IMR-90 (cell line): ENCODE data around the gene AFDN. TPM values are rescaled to one million over a fixed set of nuclear protein-coding genes. Genes with fewer than 3 reads are reported as not detected.

ENCODE experiments used
- ATAC-seq: fragments of 200-7000 bp; cut with Tn5 transposase; 2 replicates; pipeline ENCODE4 v1.9.1; 2020; ENCODE audit warnings: low read depth, mild to moderate bottlenecking, moderate library complexity
- BruUV-seq: library from RNA; stranded (reverse); fragments of 400-500 nt; replicated peaks from 2 replicates; lab custom pipeline; 2021; lab: Mats Ljungman, UMichigan
- CTCF ChIA-PET: fragments of 300-600 bp; formaldehyde crosslinking; extraction: SDS; loops from one replicate; lab custom pipeline; 2021; ENCODE audit warnings: antibody characterized with exemption; lab: Yijun Ruan, JAX
- POLR2A ChIA-PET: fragments of 300-600 bp; sonication (Branson Sonifier 250); formaldehyde crosslinking; loops from one replicate; lab custom pipeline; 2022; ENCODE audit warnings: antibody characterized with exemption; ENCODE audit not compliant: unreplicated experiment; lab: Charles Lee
- DNase-seq: peaks from one replicate; pipeline ENCODE4 v3.0.0; 2013
- H2AFZ ChIP-seq: replicated peaks from 2 replicates; pipeline ENCODE3; 2013; ENCODE audit warnings: low read length, mild to moderate bottlenecking; ENCODE audit not compliant: poor library complexity
- H2AK5ac ChIP-seq: 2 replicates; pipeline ENCODE4 v1.6.1; 2013; ENCODE audit warnings: low read depth, low read length, inconsistent platforms
- H2AK9ac ChIP-seq: replicated peaks from 2 replicates; pipeline ENCODE3; 2013; ENCODE audit warnings: mild to moderate bottlenecking, low read depth, low read length, moderate library complexity; ENCODE audit not compliant: poor library complexity
- H2BK120ac ChIP-seq: 2 replicates; pipeline ENCODE4 v1.6.1; 2013; ENCODE audit warnings: low read depth, low read length, inconsistent platforms
- H2BK15ac ChIP-seq: 3 replicates; pipeline ENCODE4 v1.6.1; 2013; ENCODE audit warnings: low read depth, low read length, inconsistent platforms
- H2BK20ac ChIP-seq: 2 replicates; pipeline ENCODE4 v1.6.1; 2013; ENCODE audit warnings: low read depth, mild to moderate bottlenecking, inconsistent platforms, low read length, moderate library complexity
- H2BK5ac ChIP-seq: 2 replicates; pipeline ENCODE4 v1.6.1; 2013; ENCODE audit warnings: mild to moderate bottlenecking, low read depth, low read length, inconsistent platforms; ENCODE audit not compliant: poor library complexity, severe bottlenecking
- H3K14ac ChIP-seq: replicated peaks from 2 replicates; pipeline ENCODE4 v1.6.1; 2013; ENCODE audit warnings: low read depth, low read length, inconsistent platforms
- H3K18ac ChIP-seq: 2 replicates; pipeline ENCODE4 v1.6.1; 2013; ENCODE audit warnings: low read depth, low read length, control low read depth
- H3K23ac ChIP-seq: 2 replicates; pipeline ENCODE4 v1.6.1; 2013; ENCODE audit warnings: low read depth, low read length, inconsistent platforms
- H3K27ac ChIP-seq: 2 replicates; pipeline ENCODE4 v1.5.1; 2013; ENCODE audit warnings: mild to moderate bottlenecking, control low read depth, low read length; ENCODE audit not compliant: insufficient read depth
- H3K27me3 ChIP-seq: 2 replicates; pipeline ENCODE4 v1.6.1; 2013; ENCODE audit warnings: low read length; ENCODE audit not compliant: control insufficient read depth, insufficient read depth
- H3K36me3 ChIP-seq: 2 replicates; pipeline ENCODE4 v1.6.1; 2013; ENCODE audit warnings: low read length, mixed read lengths; ENCODE audit not compliant: control insufficient read depth, insufficient read depth
- H3K4ac ChIP-seq: 2 replicates; pipeline ENCODE4 v1.6.1; 2013; ENCODE audit warnings: low read depth, low read length, inconsistent platforms
- H3K4me1 ChIP-seq: 2 replicates; pipeline ENCODE4 v1.6.1; 2013; ENCODE audit warnings: low read length, mixed read lengths; ENCODE audit not compliant: control insufficient read depth, insufficient read depth
- H3K4me2 ChIP-seq: 2 replicates; pipeline ENCODE4 v1.6.1; 2013; ENCODE audit warnings: low read depth, mild to moderate bottlenecking, control low read depth, low read length, moderate library complexity
- H3K4me3 ChIP-seq: 2 replicates; pipeline ENCODE4 v1.5.1; 2013; ENCODE audit warnings: low read depth, mild to moderate bottlenecking, control low read depth, low read length, moderate library complexity; ENCODE audit not compliant: insufficient read depth
- H3K56ac ChIP-seq: 2 replicates; pipeline ENCODE4 v1.6.1; 2013; ENCODE audit warnings: low read length, inconsistent platforms; ENCODE audit not compliant: insufficient read depth; ENCODE audit errors: extremely low read depth
- H3K79me1 ChIP-seq, 2 experiments: 2 replicates each; pipeline ENCODE4 v1.6.1; 2013; ENCODE audit warnings: low read length in 2 of 2, inconsistent platforms in 1 of 2, low read depth in 1 of 2
- H3K9ac ChIP-seq: 2 replicates; pipeline ENCODE4 v1.6.1; 2013; ENCODE audit warnings: low read depth, low read length, control low read depth
- H3K9me1 ChIP-seq: 2 replicates; pipeline ENCODE4 v1.6.1; 2013; ENCODE audit warnings: low read length, inconsistent platforms; ENCODE audit not compliant: insufficient read depth
- H3K9me3 ChIP-seq: 2 replicates; pipeline ENCODE4 v1.6.1; 2013; ENCODE audit warnings: low read length; ENCODE audit not compliant: control insufficient read depth, insufficient read depth
- H4K20me1 ChIP-seq: 2 replicates; pipeline ENCODE4 v1.6.1; 2013; ENCODE audit warnings: low read length, inconsistent platforms; ENCODE audit not compliant: insufficient read depth
- H4K5ac ChIP-seq: 2 replicates; pipeline ENCODE4 v1.6.1; 2013; ENCODE audit warnings: mild to moderate bottlenecking, low read depth, low read length, control low read depth
- H4K8ac ChIP-seq, 2 experiments: 2 replicates each; pipeline ENCODE4 v1.6.1; 2013; ENCODE audit warnings: low read depth in 2 of 2, low read length in 2 of 2, control low read depth in 1 of 2, inconsistent platforms in 1 of 2
- H4K91ac ChIP-seq: 2 replicates; pipeline ENCODE4 v1.6.1; 2013; ENCODE audit warnings: low read depth, low read length, inconsistent platforms; ENCODE audit not compliant: insufficient read depth
- BHLHE40 ChIP-seq: fragments of 150-350 bp; IDR thresholded peaks from 2 replicates; pipeline ENCODE4 v1.6.1; 2016; ENCODE audit warnings: mild to moderate bottlenecking, low read depth, low read length
- CEBPB ChIP-seq: IDR thresholded peaks from 2 replicates; pipeline ENCODE4 v1.6.1; 2012; ENCODE audit warnings: low read depth, low read length, improper control_type of control experiment
- CHD1 ChIP-seq: IDR thresholded peaks from 2 replicates; pipeline ENCODE4 v1.6.1; 2012; ENCODE audit warnings: low read depth, low read length, improper control_type of control experiment
- CTCF ChIP-seq: conservative IDR thresholded peaks from 2 replicates; pipeline ENCODE4 v1.5.1; 2012; ENCODE audit warnings: mild to moderate bottlenecking, low read depth, low read length, improper control_type of control experiment
- ELK1 ChIP-seq: fragments of 150-350 bp; IDR thresholded peaks from 2 replicates; pipeline ENCODE4 v1.6.1; 2016; ENCODE audit warnings: low read depth, mild to moderate bottlenecking, low read length, moderate library complexity, borderline replicate concordance
- FOS ChIP-seq: fragments of 150-350 bp; IDR thresholded peaks from 2 replicates; pipeline ENCODE4 v1.6.1; 2016; ENCODE audit warnings: low read depth, low read length
- MAFK ChIP-seq: IDR thresholded peaks from 2 replicates; pipeline ENCODE4 v1.6.1; 2012; ENCODE audit warnings: low read depth, low read length, improper control_type of control experiment
- MAZ ChIP-seq: IDR thresholded peaks from 2 replicates; pipeline ENCODE4 v1.6.1; 2012; ENCODE audit warnings: low read depth, mild to moderate bottlenecking, low read length, improper control_type of control experiment, moderate library complexity, borderline replicate concordance
- MXI1 ChIP-seq: IDR thresholded peaks from 2 replicates; pipeline ENCODE4 v1.6.1; 2012; ENCODE audit warnings: low read depth, mild to moderate bottlenecking, low read length, moderate library complexity, borderline replicate concordance
- NFE2L2 ChIP-seq: fragments of 150-350 bp; IDR thresholded peaks from 2 replicates; pipeline ENCODE4 v1.6.1; 2016; ENCODE audit warnings: low read depth, mild to moderate bottlenecking, low read length
- POLR2A ChIP-seq: IDR thresholded peaks from 2 replicates; pipeline ENCODE4 v1.6.1; 2012; ENCODE audit warnings: mild to moderate bottlenecking, low read depth, low read length
- RAD21 ChIP-seq: IDR thresholded peaks from 2 replicates; pipeline ENCODE4 v1.6.1; 2012; ENCODE audit warnings: low read length, improper control_type of control experiment
- RCOR1 ChIP-seq: IDR thresholded peaks from 2 replicates; pipeline ENCODE4 v1.6.1; 2012; ENCODE audit warnings: mild to moderate bottlenecking, low read length, improper control_type of control experiment; ENCODE audit not compliant: insufficient replicate concordance
- RFX5 ChIP-seq: IDR thresholded peaks from 2 replicates; pipeline ENCODE4 v1.8.0; 2012; ENCODE audit warnings: low read depth, mild to moderate bottlenecking, low read length, moderate library complexity
- SMC3 ChIP-seq: fragments of 150-350 bp; IDR thresholded peaks from 2 replicates; pipeline ENCODE4 v1.6.1; 2016; ENCODE audit warnings: low read depth, mild to moderate bottlenecking, antibody characterized with exemption, low read length, moderate library complexity
- USF2 ChIP-seq: fragments of 150-350 bp; IDR thresholded peaks from 2 replicates; pipeline ENCODE4 v1.6.1; 2017; ENCODE audit warnings: mild to moderate bottlenecking, antibody characterized with exemption, low read length, low read depth
- WGBS, 2 experiments: methylation state at CpG; one replicate each; pipeline versions ENCODE4 v1.1.5 to v1.1.7; 2013; ENCODE audit warnings: missing lambda C conversion rate in 2 of 2; ENCODE audit not compliant: insufficient read length in 1 of 2; ENCODE audit errors: extremely low coverage in 2 of 2; 5-methylcytosine and 5-hydroxymethylcytosine counted together
- dilution Hi-C: fragments of 300-500 bp; cut with HindIII; formaldehyde crosslinking; loops from one replicate; pipeline ENCODE4 v1.14.3; 2018; ENCODE audit warnings: low sequenced_read_pairs; ENCODE audit not compliant: unreplicated experiment
- in situ Hi-C: fragments of 300-500 bp; cut with MboI; formaldehyde crosslinking; loops from 3 replicates; pipeline ENCODE4 v1.14.3; 2019; ENCODE audit warnings: low sequenced_read_pairs, inconsistent platforms, mixed read lengths
- intact Hi-C: fragments of 100-400 bp; cut with micrococcal nuclease; formaldehyde crosslinking; loops from 2 replicates; pipeline ENCODE4 v1.10.0; 2022
- polyA plus RNA-seq, 3 experiments: library from polyadenylated mRNA; depleted of rRNA; stranded (reverse); fragments of >200 nt; gene quantifications; 2 replicates each; pipeline ENCODE4 v1.2.3, GENCODE V29; 2012; ENCODE audit warnings: low replicate concordance in 1 of 3
- total RNA-seq: library from RNA; depleted of rRNA; stranded (reverse); fragments of >200 nt; gene quantifications from 2 replicates; pipeline ENCODE4 v1.2.3, GENCODE V29; 2012

Gene AFDN
- total and polyA plus RNA-seq, 2 of the 4 experiments (the other 2 are of a cell fraction) = 11.6 to 20.8 TPM

GRCh38 chr6:167802339-167802738 lies 24.4 kb upstream of the AFDN start:
- intact Hi-C loops = no loop called here
- Histone ChIP-seq H3K18ac (no peak overlapping the region), H2AK5ac (no peak overlapping the region), H3K9me3 (no peaks in the 10 kb centered on the region), H3K4me1 (no peaks in the 10 kb centered on the region), H4K5ac (no peak overlapping the region), H3K79me1 (no peaks in the 10 kb centered on the region), H3K9me1 (no peaks in the 10 kb centered on the region), H2BK20ac (no peak overlapping the region), H3K4ac (no peak overlapping the region), H3K4me2 (no peak overlapping the region), H2AFZ (no peak overlapping the region), H2BK15ac (no peak overlapping the region), H3K23ac (no peak overlapping the region), H3K9ac (no peak overlapping the region), H4K20me1 (no peaks in the 10 kb centered on the region), H4K91ac (no peak overlapping the region), H3K27ac (no peak overlapping the region), H4K8ac (no peak overlapping the region), H3K56ac (no peak overlapping the region), H3K4me3 (no peak overlapping the region), H2AK9ac (no peak overlapping the region), H3K36me3 (no peaks in the 10 kb centered on the region), H2BK120ac (no peak overlapping the region), H3K27me3 (peaks cover 2% of the 10 kb centered on the region), H2BK5ac (no peak overlapping the region), H3K14ac (no peak overlapping the region)
- no peak for DNase-seq
- no peak for TF ChIP-seq RAD21
- TF ChIP-seq CHD1 = no peak
- no peak for TF ChIP-seq SMC3
- TF ChIP-seq NFE2L2 = no peak
- no peak for TF ChIP-seq RFX5
- no peak for TF ChIP-seq RCOR1
- TF ChIP-seq CTCF = no peak
- no peak for TF ChIP-seq MXI1
- TF ChIP-seq FOS = no peak
- TF ChIP-seq MAZ = no peak
- TF ChIP-seq ELK1 = no peak
- no peak for TF ChIP-seq MAFK
- TF ChIP-seq USF2 = no peak
- no peak for TF ChIP-seq CEBPB
- no peak for TF ChIP-seq POLR2A
- TF ChIP-seq BHLHE40 = no peak
- no TSS peak for BruUV-seq
- CTCF ChIA-PET = no interaction called here
- no CpG with 5 or more reads among the region's 3 CpGs for WGBS, 2 experiments
- in situ Hi-C loops = no loop called here
- POLR2A ChIA-PET = no interaction called here
- dilution Hi-C loops = no loop called here
- no peak for ATAC-seq
